Activated T-cell treated with anti-CD3 and anti-CD28 coated beads for 4 hours (primary cell): ENCODE data around the gene PAPPA.

ENCODE experiments used
- DNase-seq: peaks from one replicate; pipeline ENCODE4 v3.0.0-alpha.2; 2020

PAPPA gene

DNA sequence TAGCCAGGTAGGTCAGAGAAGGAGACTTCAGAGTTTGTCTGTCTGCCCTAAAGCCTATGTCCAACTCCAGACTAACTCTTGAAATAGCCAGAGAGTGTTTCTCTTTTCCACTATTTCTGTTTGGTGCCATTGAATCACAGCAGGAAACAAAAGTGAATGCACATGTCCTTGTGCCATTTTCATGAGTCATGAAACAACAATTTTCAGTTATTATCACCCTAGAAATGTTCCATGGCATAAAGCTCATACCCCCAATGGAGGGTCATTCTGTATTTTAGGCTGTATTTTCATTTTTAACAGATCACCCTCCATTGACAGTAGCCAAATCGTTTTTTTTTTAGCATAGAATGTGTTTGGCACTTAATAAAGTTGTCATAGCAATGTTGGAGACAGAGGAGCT is 124.7 kb downstream of the PAPPA start:
- DNase-seq: no peak

- no peak for DNase-seq
Measured at GRCh38 chr9:116279230-116279629, 125.6 kb downstream of the PAPPA start.

- DNase-seq: no peak
Measured at GRCh38 chr9:116280529-116280928, 126.9 kb downstream of the PAPPA start.

GRCh38 chr9:116282597-116282996 is 129.0 kb downstream of the PAPPA start:
- no peak for DNase-seq

DNA sequence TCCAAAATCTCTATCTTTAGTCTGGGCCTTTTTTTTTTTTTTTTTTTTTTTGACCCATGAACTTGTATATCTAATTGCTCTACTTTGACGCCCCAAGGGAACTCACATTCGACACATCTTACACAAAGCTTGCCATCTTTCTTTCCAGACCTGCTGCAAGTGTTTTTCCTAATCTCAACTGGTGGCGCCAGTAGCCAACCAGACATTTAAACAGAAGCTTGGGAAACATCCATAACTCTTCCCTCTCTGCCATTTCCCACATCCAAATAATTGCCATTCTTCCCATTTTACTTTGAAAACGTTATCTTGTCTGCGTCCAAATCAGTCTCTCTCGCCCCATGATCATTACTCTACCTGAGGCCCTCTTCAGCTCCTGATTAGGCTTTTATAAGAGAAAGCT is 130.9 kb downstream of the PAPPA start:
- DNase-seq: no peak

DNA sequence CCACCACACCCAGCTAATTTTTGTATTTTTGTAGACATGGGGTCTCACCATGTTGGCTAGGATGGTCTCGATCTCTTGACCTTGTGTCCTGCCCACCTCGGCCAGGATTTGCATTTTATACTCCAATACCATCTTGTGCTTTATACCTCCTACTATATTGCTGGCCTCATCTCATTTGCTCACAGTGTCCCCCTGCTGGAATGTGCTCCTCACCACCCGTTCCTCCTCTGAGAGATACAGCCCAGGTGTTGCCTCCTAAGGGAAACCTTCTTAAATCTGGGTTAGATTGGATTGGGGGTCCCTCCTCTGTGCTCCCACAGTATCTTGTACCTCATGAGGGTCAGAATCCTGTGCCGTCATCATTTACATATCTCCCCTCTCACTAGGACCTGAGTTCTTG is 131.7 kb downstream of the PAPPA start:
- DNase-seq: no peak

DNA sequence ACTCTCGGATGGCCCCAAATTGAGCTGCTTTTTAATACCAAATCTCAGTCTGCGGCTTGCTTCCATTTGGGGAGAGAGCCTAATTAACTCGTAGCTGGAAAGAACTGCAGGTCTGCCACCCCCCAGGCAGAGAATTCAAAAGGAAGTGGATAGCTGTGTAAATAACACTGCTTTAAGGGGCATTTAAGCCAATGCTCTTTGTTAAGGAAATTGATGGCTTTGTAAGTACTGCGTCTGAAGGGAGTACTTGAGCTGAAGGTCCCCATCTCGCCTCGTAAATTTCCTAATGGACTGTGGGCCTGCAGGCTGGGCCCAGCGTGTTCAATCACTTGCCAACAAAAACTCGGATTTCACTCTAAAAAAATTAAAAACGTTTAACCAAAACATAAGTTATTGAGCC is 132.7 kb downstream of the PAPPA start:
- DNase-seq: no peak

GRCh38 chr9:116287721-116288120 is 134.1 kb downstream of the PAPPA start:
- no peak for DNase-seq

DNA sequence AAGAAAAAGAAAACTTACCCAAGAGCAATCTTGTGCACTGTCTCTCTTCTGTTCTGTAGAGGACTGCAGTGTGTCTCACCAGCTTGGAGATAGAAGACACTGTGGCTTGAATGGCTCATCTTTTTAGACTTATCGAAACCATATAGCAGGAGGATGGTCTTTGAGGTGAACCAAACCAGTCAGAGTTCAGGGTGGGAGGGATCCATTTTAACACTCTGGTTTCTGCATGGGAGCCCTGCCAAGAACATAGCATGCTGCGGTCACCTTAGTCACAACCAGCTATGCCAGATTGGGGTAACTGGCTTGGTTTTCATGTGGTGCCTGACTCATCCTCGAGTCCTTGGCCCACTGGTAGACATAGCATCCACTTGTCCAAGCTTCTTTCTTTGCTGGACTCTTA is 135.1 kb downstream of the PAPPA start:
- no peak for DNase-seq

DNA sequence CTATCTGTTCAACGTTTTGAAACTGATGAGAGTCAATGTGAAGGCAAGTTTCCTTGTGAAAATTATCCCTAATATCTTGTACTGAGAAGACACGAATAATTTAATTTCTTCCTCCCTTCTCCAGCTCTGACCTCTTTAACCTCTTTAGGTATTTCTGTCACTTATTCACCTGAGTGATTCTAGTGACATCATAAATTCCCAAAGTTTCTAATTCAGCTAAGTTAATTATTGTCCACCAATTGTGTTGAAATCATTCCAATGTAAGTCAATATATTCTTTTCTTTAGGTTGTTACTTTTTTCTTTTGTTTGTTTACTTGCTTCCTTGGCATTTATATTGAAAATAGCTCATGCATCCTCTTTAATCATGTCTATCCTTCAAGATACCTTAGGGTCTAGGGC is 143.8 kb downstream of the PAPPA start:
- DNase-seq: no peak

DNA sequence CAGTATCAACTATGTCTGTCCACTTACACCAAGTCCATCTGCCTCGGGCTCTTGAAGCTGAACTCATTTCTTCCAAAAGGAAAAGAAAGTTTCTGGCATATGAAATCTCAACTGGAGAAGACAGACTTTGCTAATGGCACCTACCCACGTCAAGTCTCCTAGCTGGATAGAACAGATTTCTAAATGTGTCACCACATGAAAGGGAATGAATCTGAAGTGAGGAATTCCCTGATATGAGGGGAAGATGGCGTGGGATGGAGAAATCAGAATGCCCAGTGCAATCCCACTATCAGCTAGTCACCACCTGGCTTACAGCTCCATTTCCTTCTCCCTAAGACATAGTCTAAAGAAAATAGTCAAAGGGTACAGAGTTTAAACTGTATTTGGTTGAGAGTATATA is 144.7 kb downstream of the PAPPA start:
- DNase-seq: no peak

- no peak for DNase-seq
Measured at GRCh38 chr9:116298878-116299391, 145.3 kb downstream of the PAPPA start.

DNA sequence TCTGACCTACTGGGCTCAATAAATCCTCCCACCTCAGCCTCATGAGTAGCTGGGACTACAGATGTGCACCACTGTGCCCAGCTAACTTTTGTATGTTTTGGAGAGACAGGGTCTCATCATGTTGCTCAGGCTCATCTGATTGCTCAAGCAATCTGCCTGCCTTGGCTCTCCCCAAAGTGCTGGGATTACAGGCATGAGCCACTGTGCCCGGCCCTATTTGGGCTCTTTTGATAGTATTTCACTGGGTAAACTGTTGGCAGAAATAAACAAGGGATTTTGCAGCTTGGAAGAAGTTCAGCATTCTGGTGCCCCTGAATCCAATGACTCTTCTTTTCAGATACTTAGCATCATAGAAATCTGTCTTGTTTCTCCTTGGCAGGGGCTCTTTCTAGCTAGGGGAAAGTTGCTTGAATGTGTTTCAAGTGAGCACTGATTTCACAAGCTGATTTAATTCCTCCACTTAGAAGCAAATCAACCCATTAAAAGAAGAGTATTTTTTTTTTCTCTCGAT is 146.8 kb downstream of the PAPPA start:
- no peak for DNase-seq

GRCh38 chr9:116303270-116303669 is 149.7 kb downstream of the PAPPA start:
- DNase-seq: no peak

DNA sequence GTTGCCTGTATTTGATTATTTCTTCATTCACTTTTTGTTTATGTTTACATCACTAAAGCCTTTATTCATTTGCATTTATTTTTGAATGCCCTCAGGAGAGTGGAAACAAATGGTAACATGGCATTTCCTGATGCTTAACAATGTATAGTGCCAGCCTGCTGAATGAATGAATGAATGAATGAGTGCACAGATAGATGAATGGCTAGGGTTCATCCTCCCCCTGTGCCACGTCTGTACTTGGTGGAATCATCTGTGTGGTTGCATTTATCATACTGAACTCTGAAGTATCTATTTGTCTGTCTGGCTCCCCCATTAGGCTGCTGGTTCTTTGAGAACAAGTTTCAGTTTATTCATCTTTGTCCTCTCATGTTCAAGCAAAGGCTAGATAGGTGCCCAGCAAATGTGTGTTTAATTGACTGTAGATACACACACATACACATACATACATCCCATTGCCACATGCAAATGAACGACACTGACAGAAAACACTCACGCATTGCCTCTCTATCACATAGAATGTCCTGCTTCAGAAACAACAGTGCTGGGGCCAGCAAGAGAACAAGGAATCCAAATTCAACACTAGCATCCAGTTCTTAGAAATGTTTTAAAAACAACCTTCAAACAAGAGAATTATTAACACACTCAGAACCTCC is 150.4 kb downstream of the PAPPA start:
- no peak for DNase-seq

DNA sequence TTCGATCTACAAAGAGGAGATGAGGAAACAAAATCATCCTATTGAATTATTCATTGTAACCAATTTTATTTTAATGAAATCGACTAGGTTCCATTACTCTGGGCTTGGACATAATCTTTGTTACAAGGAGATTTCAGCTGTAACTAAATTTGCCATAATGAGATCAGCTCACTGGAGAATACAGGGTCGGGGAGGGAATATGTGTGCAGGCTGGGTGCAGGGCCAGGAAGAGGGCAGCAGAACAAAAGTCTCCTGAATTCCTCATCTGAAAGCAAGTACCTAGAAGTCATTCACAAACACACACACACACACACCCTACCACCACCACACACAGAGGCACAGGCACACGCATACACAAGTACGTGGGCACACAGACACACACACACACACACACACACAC is 151.2 kb downstream of the PAPPA start:
- DNase-seq: no peak

GRCh38 chr9:116308076-116308475 is 154.5 kb downstream of the PAPPA start:
- no peak for DNase-seq

- no peak for DNase-seq
Measured at GRCh38 chr9:116309900-116310611, 156.5 kb downstream of the PAPPA start.

DNA sequence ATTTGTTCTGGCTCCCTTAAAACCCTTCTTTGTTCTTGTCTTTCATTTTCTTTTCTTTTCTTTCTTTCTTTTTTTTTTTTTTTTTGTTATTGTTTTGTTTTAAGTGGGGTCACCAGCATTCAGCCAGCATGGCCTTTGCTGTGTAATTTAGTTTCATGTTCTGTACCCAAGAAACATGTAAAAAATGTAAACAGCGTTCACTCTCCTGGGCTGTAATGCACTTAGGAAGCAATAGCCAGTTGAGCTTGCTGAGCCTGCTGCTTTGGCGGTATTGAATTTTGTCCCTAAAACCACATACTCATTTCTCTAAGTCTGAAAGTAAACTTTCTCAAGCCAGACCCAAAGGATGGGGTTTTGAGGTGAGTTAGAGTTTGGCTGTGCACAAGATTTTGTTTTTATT is 158.6 kb downstream of the PAPPA start:
- no peak for DNase-seq

DNA sequence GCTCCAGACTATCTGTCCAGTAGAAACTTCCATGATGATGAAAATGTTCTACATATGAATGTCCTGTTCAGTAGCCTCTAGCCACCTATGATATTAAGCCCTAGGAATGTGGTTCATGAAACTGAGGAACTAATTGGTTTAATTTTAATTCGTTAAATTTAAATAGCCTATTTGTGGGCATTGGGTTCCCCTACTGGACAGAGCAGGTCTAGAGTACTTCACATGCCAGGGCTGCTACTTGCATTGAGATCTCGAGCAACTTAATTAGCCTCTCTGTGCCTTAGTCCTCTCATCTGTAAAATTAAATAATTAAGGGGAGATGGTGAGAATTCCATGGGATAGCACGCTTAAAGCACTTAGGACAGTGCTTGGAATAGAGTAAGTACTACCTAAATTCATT is 160.0 kb downstream of the PAPPA start:
- no peak for DNase-seq

- no peak for DNase-seq
Measured at GRCh38 chr9:116316246-116316645, 162.7 kb downstream of the PAPPA start.

GRCh38 chr9:116317503-116317902 is 163.9 kb downstream of the PAPPA start:
- no peak for DNase-seq

DNA sequence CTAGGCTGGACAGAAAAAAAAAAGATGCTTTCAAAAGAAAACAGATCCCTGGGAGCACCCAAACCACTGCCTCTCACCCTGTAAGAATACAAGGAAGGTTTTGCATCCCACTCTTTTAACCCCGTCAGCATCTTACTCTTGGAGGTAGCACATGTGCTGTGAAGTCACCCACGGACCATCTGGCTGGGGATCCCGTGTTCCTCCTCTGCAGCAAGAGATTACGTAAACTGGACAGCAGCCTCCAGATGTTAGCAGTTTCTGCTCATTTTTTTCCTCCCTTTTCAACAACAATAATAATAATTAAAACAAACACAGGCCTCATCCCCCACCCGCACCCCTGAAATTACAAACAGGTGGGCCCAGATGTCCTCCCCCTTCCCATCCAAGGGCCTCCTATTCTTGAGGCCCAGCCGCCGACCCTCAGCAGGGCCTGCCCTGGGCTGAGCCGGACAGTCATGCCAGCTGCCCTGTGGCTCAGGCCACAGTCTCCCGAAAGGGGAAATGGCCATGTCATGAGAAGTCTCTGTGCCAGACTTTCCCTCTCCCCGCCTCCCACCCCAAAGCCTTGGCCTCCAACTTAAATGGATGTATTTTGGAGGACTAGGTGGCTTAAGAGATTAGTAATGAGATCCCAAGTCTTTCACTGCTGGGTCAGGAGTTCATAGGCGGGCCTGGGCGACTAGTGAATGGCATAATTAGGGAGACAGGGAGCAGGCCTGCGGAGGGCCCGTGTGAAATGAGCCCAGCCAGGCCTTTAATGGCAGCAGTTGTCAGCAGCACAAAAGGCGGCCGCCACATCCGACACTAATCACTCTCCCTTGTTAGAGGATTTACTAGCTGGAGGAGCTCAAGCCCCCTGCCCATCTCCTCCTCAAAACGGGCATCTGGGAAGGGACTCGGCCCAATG is 165.1 kb downstream of the PAPPA start:
- DNase-seq: no peak
